ENCODE results near the gene BDNF. TPM values are rescaled to one million over a fixed set of nuclear protein-coding genes. Genes with fewer than 3 reads are reported as not detected.

Gene BDNF
- total and polyA plus RNA-seq, 2 donors (not counting 3 experiments of a cell fraction or from before 2014, with no cell fraction given) = 3.1 to 3.6 TPM

GRCh38 chr11:27658535-27659236, 41.6 kb downstream of the BDNF start:
- BruUV-seq (replicated peaks) = no TSS peak
- CTCF ChIA-PET = no interaction called here

GRCh38 chr11:27656806-27657483, 43.3 kb downstream of the BDNF start:
- dilution Hi-C loops (cut with MboI; ENCODE audit: extremely low pct_ligation_motif_present, low sequenced_read_pairs) = no loop called here
- no peak for TF ChIP-seq CTCF (IDR thresholded peaks at IDR 0.05; ENCODE audit: extremely low read depth in 1 of 2, insufficient read depth in 1 of 2, low read depth in 1 of 2, low read length in 2 of 2)
- TF ChIP-seq JUN (IDR thresholded peaks at IDR 0.05; ENCODE audit: borderline replicate concordance, insufficient read depth, insufficient read length, low read depth) = no peak
- no peak for TF ChIP-seq POLR2A (IDR thresholded peaks at IDR 0.05; ENCODE audit: low read depth, low read length)
- TF ChIP-seq POLR2AphosphoS5 (IDR thresholded peaks at IDR 0.05; ENCODE audit: insufficient read depth, low read depth, low read length) = no peak
- no peak for TF ChIP-seq MAX (IDR thresholded peaks at IDR 0.05; ENCODE audit: insufficient read depth, insufficient read length)
- TF ChIP-seq MYC (IDR thresholded peaks at IDR 0.05; ENCODE audit: low read depth, low read length) = no peak
- Histone ChIP-seq H3K4me3 (replicated peaks in 1 of 3; ENCODE audit: insufficient read depth in 1 of 3, low read depth in 1 of 3, low read length in 3 of 3) (no peak overlapping the region), H3K4me2 (ENCODE audit: insufficient read depth, low read length) (no peak overlapping the region), H3K27ac (ENCODE audit: insufficient read depth, low read depth, low read length) (no peak overlapping the region), H4K20me1 (replicated peaks; ENCODE audit: control insufficient read depth, extremely low read depth, insufficient read depth, low read length) (no peaks in the 10 kb centered on the region), H2AFZ (ENCODE audit: low read depth, low read length) (no peak overlapping the region), H3K9me1 (replicated peaks; ENCODE audit: control insufficient read depth, extremely low read depth, insufficient read depth, low read length) (no peaks in the 10 kb centered on the region), H3K36me3 (ENCODE audit: control insufficient read depth in 2 of 2, extremely low read depth in 1 of 2, insufficient read depth in 2 of 2, low read length in 2 of 2) (peaks cover 0 to 3% of the 10 kb centered on the region in 2 experiments), H3K9me3 (replicated peaks; ENCODE audit: control insufficient read depth, insufficient read depth, low read length) (no peaks in the 10 kb centered on the region), H3K4me1 (ENCODE audit: control insufficient read depth, extremely low read depth, insufficient read depth, low read length) (no peaks in the 10 kb centered on the region), H3K9ac (replicated peaks; ENCODE audit: extremely low read depth, insufficient read depth, low read length) (no peak overlapping the region), H3K79me2 (ENCODE audit: control insufficient read depth, insufficient read depth, low read length) (no peaks in the 10 kb centered on the region), H3K27me3 (ENCODE audit: control insufficient read depth in 2 of 2, insufficient read depth in 2 of 2, low read length in 2 of 2) (no peaks in the 10 kb centered on the region)
- POLR2A ChIA-PET = no interaction called here
- DNase-seq (ENCODE audit: low read depth, low spot score) (no peak), FAIRE-seq (no peak)
- intact Hi-C loops (cut with micrococcal nuclease) = no loop called here
- CTCF ChIA-PET = no interaction called here
- BruUV-seq (replicated peaks) = no TSS peak

More at GRCh38 chr11:27658535-27659236, 41.6 kb downstream of the BDNF start:
- H2AFZ ChIP-seq (ENCODE audit: low read depth, low read length) = no peak overlapping the region
- H3K27me3 ChIP-seq (ENCODE audit: control insufficient read depth in 2 of 2, insufficient read depth in 2 of 2, low read length in 2 of 2) = no peaks in the 10 kb centered on the region
- H3K27ac ChIP-seq (ENCODE audit: insufficient read depth, low read depth, low read length) = no peak overlapping the region
- H3K4me3 ChIP-seq (replicated peaks in 1 of 3; ENCODE audit: insufficient read depth in 1 of 3, low read depth in 1 of 3, low read length in 3 of 3) = no peak overlapping the region
- no peaks in the 10 kb centered on the region for H3K4me1 ChIP-seq (ENCODE audit: control insufficient read depth, extremely low read depth, insufficient read depth, low read length)
- no peak overlapping the region for H3K4me2 ChIP-seq (ENCODE audit: insufficient read depth, low read length)
- H3K79me2 ChIP-seq (ENCODE audit: control insufficient read depth, insufficient read depth, low read length) = no peaks in the 10 kb centered on the region
- intact Hi-C loops (cut with micrococcal nuclease) = no loop called here
- DNase-seq (ENCODE audit: low read depth, low spot score) (no peak), FAIRE-seq (no peak)
- H3K9me1 ChIP-seq (replicated peaks; ENCODE audit: control insufficient read depth, extremely low read depth, insufficient read depth, low read length) = no peaks in the 10 kb centered on the region
- POLR2A ChIA-PET = no interaction called here
- no peak for TF ChIP-seq MYC (IDR thresholded peaks at IDR 0.05; ENCODE audit: low read depth, low read length)
- dilution Hi-C loops (cut with MboI; ENCODE audit: extremely low pct_ligation_motif_present, low sequenced_read_pairs) = no loop called here
- peaks cover 0 to 3% of the 10 kb centered on the region in 2 experiments for H3K36me3 ChIP-seq (ENCODE audit: control insufficient read depth in 2 of 2, extremely low read depth in 1 of 2, insufficient read depth in 2 of 2, low read length in 2 of 2)
- no peak overlapping the region for H3K9ac ChIP-seq (replicated peaks; ENCODE audit: extremely low read depth, insufficient read depth, low read length)
- H4K20me1 ChIP-seq (replicated peaks; ENCODE audit: control insufficient read depth, extremely low read depth, insufficient read depth, low read length) = no peaks in the 10 kb centered on the region
- H3K9me3 ChIP-seq (replicated peaks; ENCODE audit: control insufficient read depth, insufficient read depth, low read length) = no peaks in the 10 kb centered on the region

Measured in endothelial cell of umbilical vein (primary cell).